Vagina (tissue), 2 donors: ENCODE data around the gene CNTN5. TPM values are rescaled to one million over a fixed set of nuclear protein-coding genes. Genes with fewer than 3 reads are reported as not detected.

Source experiments
- DNase-seq, 2 donors: peaks; one replicate each; pipeline ENCODE4 v3.0.0-alpha.2; 2017; ENCODE audit errors: extremely low spot score in 2 of 2
- H3K27ac ChIP-seq: fragments of 200-600 bp; sonication (generic); one replicate; pipeline ENCODE4 v1.5.1; 2019
- H3K27me3 ChIP-seq: fragments of 200-600 bp; sonication (generic); one replicate; pipeline ENCODE4 v1.5.1; 2019
- H3K36me3 ChIP-seq, 2 donors: fragments of 200-600 bp; sonication (generic); one replicate each; pipeline ENCODE4 v1.5.1; 2017 to 2019
- H3K4me1 ChIP-seq: fragments of 200-600 bp; sonication (generic); one replicate; pipeline ENCODE4 v1.5.1; 2019
- H3K4me3 ChIP-seq, 2 donors: fragments of 200-600 bp; sonication (generic); 1 replicate in 1 of 2; 2 replicates in 1 of 2; pipeline ENCODE4 v1.5.1; 2016 to 2019
- H3K9me3 ChIP-seq: fragments of 200-600 bp; sonication (generic); one replicate; pipeline ENCODE4 v1.5.1; 2019
- CTCF ChIP-seq, 3 experiments: fragments of 450-650 bp in 2 of 3; fragments of 200-600 bp in 1 of 3; sonication (generic) in 1 of 3; IDR thresholded peaks; one replicate each; pipeline ENCODE4 v1.5.1; 2017 to 2019; ENCODE audit warnings: antibody characterized with exemption in 3 of 3, mild to moderate bottlenecking in 2 of 3, moderate library complexity in 2 of 3
- POLR2A ChIP-seq, 2 donors: fragments of 450-650 bp; IDR thresholded peaks; one replicate each; pipeline ENCODE4 v1.6.1; 2017; ENCODE audit warnings: antibody characterized with exemption in 2 of 2, mild to moderate bottlenecking in 2 of 2, moderate library complexity in 2 of 2
- POLR2AphosphoS5 ChIP-seq, 2 donors: sonication (generic); formaldehyde crosslinking; IDR thresholded peaks; one replicate each; pipeline ENCODE4 v1.9.0; 2017; ENCODE audit warnings: antibody characterized with exemption in 2 of 2, mild to moderate bottlenecking in 2 of 2, low read depth in 1 of 2; ENCODE audit not compliant: insufficient read depth in 1 of 2
- intact Hi-C: fragments of 100-400 bp; cut with DNase I; formaldehyde crosslinking; loops from one replicate; pipeline ENCODE4 v1.15.1; 2023
- total RNA-seq: library from RNA; depleted of rRNA; stranded (reverse); fragments of >200 nt; gene quantifications from one replicate; pipeline ENCODE4 v1.2.3, GENCODE V29; 2016

Gene CNTN5
- total RNA-seq, 1 donor from 2014 or later: 0.25 TPM

GRCh38 chr11:99881610-99882009 lies 860.9 kb downstream of the CNTN5 start:
- Histone ChIP-seq H3K4me1 (no peaks in the 10 kb centered on the region), H3K36me3 (no peaks in the 10 kb centered on the region), H3K4me3 (no peak overlapping the region), H3K27ac (no peak overlapping the region), H3K9me3 (no peaks in the 10 kb centered on the region), H3K27me3 (no peaks in the 10 kb centered on the region)
- TF ChIP-seq CTCF (IDR thresholded peaks at IDR 0.05) (no peak), POLR2A (IDR thresholded peaks at IDR 0.05) (no peak), POLR2AphosphoS5 (IDR thresholded peaks at IDR 0.05; ENCODE audit: insufficient read depth in 1 of 2, low read depth in 1 of 2) (no peak)
- no peak for DNase-seq
- intact Hi-C loops: no loop called here

- H3K4me3 ChIP-seq: no peak overlapping the region
- intact Hi-C loops: no loop called here
- TF ChIP-seq POLR2AphosphoS5 (IDR thresholded peaks at IDR 0.05; ENCODE audit: insufficient read depth in 1 of 2, low read depth in 1 of 2) (no peak), POLR2A (IDR thresholded peaks at IDR 0.05) (no peak), CTCF (IDR thresholded peaks at IDR 0.05) (no peak)
- H3K27ac ChIP-seq: no peak overlapping the region
- no peak for DNase-seq
- no peaks in the 10 kb centered on the region for H3K9me3 ChIP-seq
- no peaks in the 10 kb centered on the region for H3K36me3 ChIP-seq
- no peaks in the 10 kb centered on the region for H3K27me3 ChIP-seq
- H3K4me1 ChIP-seq: no peaks in the 10 kb centered on the region
Observed at GRCh38 chr11:99884750-99885149, 864.0 kb downstream of the CNTN5 start.

GRCh38 chr11:99887481-99887880 lies 866.7 kb downstream of the CNTN5 start:
- Histone ChIP-seq H3K4me3 (no peak overlapping the region), H3K27me3 (no peaks in the 10 kb centered on the region), H3K27ac (no peak overlapping the region), H3K4me1 (no peaks in the 10 kb centered on the region), H3K36me3 (no peaks in the 10 kb centered on the region), H3K9me3 (no peaks in the 10 kb centered on the region)
- no peak for DNase-seq
- no peak for TF ChIP-seq POLR2AphosphoS5 (IDR thresholded peaks at IDR 0.05; ENCODE audit: insufficient read depth in 1 of 2, low read depth in 1 of 2)
- TF ChIP-seq CTCF (IDR thresholded peaks at IDR 0.05): no peak
- TF ChIP-seq POLR2A (IDR thresholded peaks at IDR 0.05): no peak
- intact Hi-C loops: no loop called here

GRCh38 chr11:99893811-99894210 lies 873.1 kb downstream of the CNTN5 start:
- Histone ChIP-seq H3K9me3 (no peaks in the 10 kb centered on the region), H3K4me1 (no peaks in the 10 kb centered on the region), H3K4me3 (no peak overlapping the region), H3K27ac (no peak overlapping the region), H3K27me3 (no peaks in the 10 kb centered on the region), H3K36me3 (no peaks in the 10 kb centered on the region)
- no peak for DNase-seq
- intact Hi-C loops: no loop called here
- TF ChIP-seq POLR2AphosphoS5 (IDR thresholded peaks at IDR 0.05; ENCODE audit: insufficient read depth in 1 of 2, low read depth in 1 of 2): no peak
- no peak for TF ChIP-seq POLR2A (IDR thresholded peaks at IDR 0.05)
- no peak for TF ChIP-seq CTCF (IDR thresholded peaks at IDR 0.05)

GRCh38 chr11:99901175-99901574 lies 880.4 kb downstream of the CNTN5 start:
- no peak overlapping the region for H3K4me3 ChIP-seq
- no peaks in the 10 kb centered on the region for H3K4me1 ChIP-seq
- no peak overlapping the region for H3K27ac ChIP-seq
- H3K36me3 ChIP-seq: no peaks in the 10 kb centered on the region
- intact Hi-C loops: no loop called here
- H3K9me3 ChIP-seq: no peaks in the 10 kb centered on the region
- TF ChIP-seq POLR2A (IDR thresholded peaks at IDR 0.05) (no peak), CTCF (IDR thresholded peaks at IDR 0.05) (no peak), POLR2AphosphoS5 (IDR thresholded peaks at IDR 0.05; ENCODE audit: insufficient read depth in 1 of 2, low read depth in 1 of 2) (no peak)
- DNase-seq: no peak
- no peaks in the 10 kb centered on the region for H3K27me3 ChIP-seq
